GM12878 (cell line): ENCODE data around the gene LENG9. TPM values are rescaled to one million over a fixed set of nuclear protein-coding genes. Genes with fewer than 3 reads are reported as not detected.

ENCODE experiments used
- ATAC-seq: fragments of 200-7000 bp; cut with Tn5 transposase; 3 replicates; pipeline ENCODE4 v1.9.1; 2020; ENCODE audit warnings: mild to moderate bottlenecking, moderate library complexity
- BruUV-seq: library from RNA; stranded (reverse); fragments of 400-500 nt; replicated peaks from 2 replicates; lab custom pipeline; 2021; lab: Mats Ljungman, UMichigan
- CTCF ChIA-PET: fragments of 300-600 bp; sonication (Branson Sonifier 250); formaldehyde crosslinking; extraction: SDS; loops from one replicate; lab custom pipeline; 2021; ENCODE audit warnings: inconsistent platforms; lab: Yijun Ruan, JAX
- POLR2A ChIA-PET: fragments of 350-600 bp; formaldehyde crosslinking; extraction: SDS; loops from one replicate; lab custom pipeline; 2021; ENCODE audit warnings: inconsistent platforms; lab: Charles Lee
- RAD21 ChIA-PET: fragments of 300-600 bp; sonication (Branson Sonifier 250); formaldehyde crosslinking; loops from one replicate; lab custom pipeline; 2023; ENCODE audit warnings: antibody characterized with exemption; ENCODE audit not compliant: unreplicated experiment; lab: Charles Lee
- SMC1A ChIA-PET: fragments of 300-600 bp; sonication (Branson Sonifier 250); formaldehyde crosslinking; loops from one replicate; lab custom pipeline; 2023; ENCODE audit not compliant: unreplicated experiment, uncharacterized antibody; lab: Charles Lee
- DNase-seq: peaks from one replicate; pipeline ENCODE4 v3.0.0-alpha.2; 2011; ENCODE audit warnings: low read depth, low spot score
- FAIRE-seq: peaks from 3 replicates; lab custom pipeline; 2011; peaks lifted over from hg19 to GRCh38; lab: Jason Lieb, UNC
- H2AFZ ChIP-seq: 2 replicates; pipeline ENCODE4 v1.6.0; 2011; ENCODE audit warnings: low read depth, low read length, control low read depth; ENCODE audit not compliant: control insufficient read depth
- H3K27ac ChIP-seq: 2 replicates; pipeline ENCODE4 v1.5.1; 2011; ENCODE audit warnings: control low read depth; ENCODE audit not compliant: control insufficient read depth, insufficient read depth
- H3K27me3 ChIP-seq, 2 experiments: replicated peaks in 1 of 2; 2 replicates each; pipeline versions ENCODE4 v1.6.0 to v1.6.1; 2011; ENCODE audit warnings: low read length in 1 of 2; ENCODE audit not compliant: control insufficient read depth in 2 of 2, insufficient read depth in 2 of 2
- H3K36me3 ChIP-seq, 2 experiments: 2 replicates each; pipeline ENCODE4 v1.5.1; 2011; ENCODE audit warnings: low read length in 1 of 2; ENCODE audit not compliant: control insufficient read depth in 2 of 2, insufficient read depth in 2 of 2
- H3K4me1 ChIP-seq: 2 replicates; pipeline ENCODE4 v1.6.1; 2011; ENCODE audit warnings: mild to moderate bottlenecking, low read length, moderate library complexity, mixed read lengths; ENCODE audit not compliant: control insufficient read depth, insufficient read depth
- H3K4me2 ChIP-seq: 2 replicates; pipeline ENCODE4 v1.6.0; 2011; ENCODE audit warnings: control low read depth; ENCODE audit not compliant: control insufficient read depth, insufficient read depth
- H3K4me3 ChIP-seq: fragments of 200-600 bp; sonication (generic); 2 replicates; pipeline ENCODE4 v1.5.1; 2016
- H3K79me2 ChIP-seq: 2 replicates; pipeline ENCODE4 v1.6.0; 2011; ENCODE audit warnings: low read length; ENCODE audit not compliant: control insufficient read depth, insufficient read depth
- H3K9ac ChIP-seq: 2 replicates; pipeline ENCODE4 v1.8.0; 2011; ENCODE audit warnings: low read length, control low read depth, mixed read lengths; ENCODE audit not compliant: control insufficient read depth, insufficient read depth
- H3K9me3 ChIP-seq: replicated peaks from 3 replicates; pipeline ENCODE4 v1.5.1; 2011; ENCODE audit warnings: mild to moderate bottlenecking, low read length; ENCODE audit not compliant: control insufficient read depth, insufficient read depth
- H4K20me1 ChIP-seq: 2 replicates; pipeline ENCODE4 v1.6.0; 2011; ENCODE audit not compliant: control insufficient read depth, insufficient read depth
- BHLHE40 ChIP-seq, 2 experiments: fragments of 450-650 bp in 1 of 2; IDR thresholded peaks; 2 replicates each; pipeline ENCODE4 v1.6.1; 2011 to 2017; ENCODE audit warnings: low read depth in 2 of 2, borderline replicate concordance in 1 of 2, improper control_type of control experiment in 1 of 2, low read length in 1 of 2, mild to moderate bottlenecking in 1 of 2
- CHD4 ChIP-seq: fragments of 200-600 bp; sonication (generic); IDR thresholded peaks from 2 replicates; pipeline ENCODE4 v1.6.1; 2016; ENCODE audit warnings: mild to moderate bottlenecking
- CREB1 ChIP-seq: IDR thresholded peaks from 2 replicates; pipeline ENCODE4 v1.6.1; 2012; ENCODE audit warnings: low read depth, mild to moderate bottlenecking, inconsistent platforms
- DPF2 ChIP-seq: fragments of 450-650 bp; IDR thresholded peaks from 2 replicates; pipeline ENCODE4 v1.6.1; 2017; ENCODE audit warnings: mild to moderate bottlenecking
- EP300 ChIP-seq, 2 experiments: fragments of 150-350 bp in 1 of 2; IDR thresholded peaks; 2 replicates each; pipeline ENCODE4 v1.6.1; 2011 to 2012; ENCODE audit warnings: low read depth in 2 of 2, low read length in 2 of 2, borderline replicate concordance in 1 of 2, improper control_type of control experiment in 1 of 2, inconsistent platforms in 1 of 2; ENCODE audit not compliant: control insufficient read depth in 1 of 2
- EZH2 ChIP-seq: IDR thresholded peaks from 2 replicates; pipeline ENCODE4 v1.6.1; 2012; ENCODE audit warnings: low read depth, mild to moderate bottlenecking, control low read depth, inconsistent platforms, low read length, borderline replicate concordance; ENCODE audit not compliant: control insufficient read depth
- FOXK2 ChIP-seq: fragments of 450-650 bp; IDR thresholded peaks from 2 replicates; pipeline ENCODE4 v1.6.1; 2017; ENCODE audit warnings: mild to moderate bottlenecking, moderate library complexity
- HCFC1 ChIP-seq: fragments of 150-350 bp; IDR thresholded peaks from 2 replicates; pipeline ENCODE4 v1.6.1; 2014; ENCODE audit warnings: low read length
- IKZF1 ChIP-seq: fragments of 450-650 bp; conservative IDR thresholded peaks from 2 replicates; pipeline ENCODE4 v1.6.1; 2017; ENCODE audit warnings: antibody characterized with exemption, mild to moderate bottlenecking
- MTA2 ChIP-seq: fragments of 450-650 bp; IDR thresholded peaks from 2 replicates; pipeline ENCODE4 v1.6.1; 2016; ENCODE audit warnings: low read depth, mild to moderate bottlenecking, moderate library complexity
- PAX5 ChIP-seq: IDR thresholded peaks from 2 replicates; pipeline ENCODE4 v1.6.1; 2011; ENCODE audit warnings: low read depth, low read length, borderline replicate concordance
- POLR2A ChIP-seq: IDR thresholded peaks from 2 replicates; pipeline ENCODE4 v1.6.1; 2011; ENCODE audit warnings: low read depth, mild to moderate bottlenecking, low read length
- POLR2AphosphoS5 ChIP-seq: IDR thresholded peaks from 2 replicates; pipeline ENCODE4 v1.6.1; 2011; ENCODE audit warnings: mild to moderate bottlenecking, low read length, inconsistent platforms
- RUNX3 ChIP-seq: IDR thresholded peaks from 2 replicates; pipeline ENCODE4 v1.6.1; 2012; ENCODE audit warnings: low read length, inconsistent platforms
- SIN3A ChIP-seq: IDR thresholded peaks from 2 replicates; pipeline ENCODE4 v1.6.1; 2012; ENCODE audit warnings: low read depth, low read length, improper control_type of control experiment
- ZNF274 ChIP-seq: IDR thresholded peaks from one replicate; pipeline ENCODE4 v1.8.0; 2011; ENCODE audit not compliant: insufficient read length, insufficient read depth
- WGBS: methylation state at CpG from one replicate; pipeline ENCODE4 v1.1.6; 2016; ENCODE audit warnings: low lambda C conversion rate; ENCODE audit not compliant: insufficient replicate concordance, insufficient coverage; ENCODE audit errors: missing lambda C conversion rate; 5-methylcytosine and 5-hydroxymethylcytosine counted together
- in situ Hi-C: fragments of 300-500 bp; cut with MboI; formaldehyde crosslinking; loops from 9 replicates; pipeline ENCODE4 v1.14.3; 2018; ENCODE audit warnings: mixed read lengths
- intact Hi-C: fragments of 100-400 bp; cut with micrococcal nuclease; formaldehyde crosslinking; loops from one replicate; pipeline ENCODE4 v1.14.2; 2022; ENCODE audit not compliant: unreplicated experiment
- polyA plus RNA-seq, 11 experiments: library from polyadenylated mRNA; depleted of rRNA in 4 of 11; unstranded in 6 of 11; stranded (reverse) in 5 of 11; fragments of >200 nt; fragmentation: Nextera tagmentation in 4 of 11; fragmentation: Illumina TruSeq in 1 of 11; extraction: Ambion mirVana in 4 of 11; extraction: Trizol in 1 of 11; gene quantifications; 1 replicate in 1 of 11; 2 replicates in 10 of 11; pipeline versions ENCODE4 v1.2.1 to v1.2.3, GENCODE V29; 2011 to 2016; ENCODE audit warnings: inconsistent platforms in 2 of 11, missing spikeins in 2 of 11, low read depth in 1 of 11
- total RNA-seq, 4 experiments: library from RNA; depleted of rRNA in 3 of 4; stranded (reverse); fragments of >200 nt in 3 of 4; fragmentation: Illumina TruSeq in 1 of 4; extraction: Trizol in 1 of 4; gene quantifications; 2 replicates each; pipeline versions ENCODE4 v1.2.1 to v1.2.3, GENCODE V29; 2013 to 2021

The LENG9 gene
- total and polyA plus RNA-seq, 10 of the 15 experiments (the other 5 are each of a cell fraction or from before 2014, with no cell fraction given) = 0.09 to 2.9 (median 0.76) TPM; not detected in 1

GRCh38 chr19:54461210-54461609, 2.4 kb downstream of the LENG9 start:
- Histone ChIP-seq H3K4me1 (peaks cover 12% of the 10 kb centered on the region), H3K9ac (no peak overlapping the region), H2AFZ (no peak overlapping the region), H4K20me1 (no peaks in the 10 kb centered on the region), H3K9me3 (no peaks in the 10 kb centered on the region), H3K27ac (no peak overlapping the region), H3K27me3 (no peaks in the 10 kb centered on the region), H3K79me2 (peaks cover 14% of the 10 kb centered on the region), H3K4me2 (no peak overlapping the region), H3K4me3 (no peak overlapping the region), H3K36me3 (peaks cover 11 to 46% of the 10 kb centered on the region in 2 experiments)
- POLR2A ChIA-PET = interaction anchor here (0.7 to 1.7 kb wide), 2 partner anchors 13 to 1184 kb away, joined by 3 to 13 read pairs; partner anchors contain the start of gene LENG8
- SMC1A ChIA-PET = interaction anchor here (0.5 kb wide), 1 partner anchor 1129 kb away, joined by 3 read pairs; no protein-coding TSS in a partner anchor
- intact Hi-C loops = no loop called here
- RAD21 ChIA-PET = no interaction called here
- WGBS = 87% methylated on average over 27 of the region's 27 CpGs
- in situ Hi-C loops = loop anchor here (10.0 kb wide), 1 partner anchor 1194 kb away; the partner anchor contains the start of gene U2AF2
- ATAC-seq = no peak
- BruUV-seq = TSS peak; percentile 80
- CTCF ChIA-PET = no interaction called here
- TF ChIP-seq POLR2A = peak; percentile 50; the same call in 1 of the 2 replicates
- no peak for TF ChIP-seq CREB1
- peak; percentile 21; the same call in 1 of the 2 replicates for TF ChIP-seq POLR2AphosphoS5
- TF ChIP-seq, all 136 proteins: peak for 2
- FAIRE-seq (no peak), DNase-seq (no peak)

- ChIA-PET RAD21 (no interaction called here), SMC1A (no interaction called here), POLR2A (no interaction called here), CTCF (no interaction called here)
- Histone ChIP-seq H3K79me2 (peaks cover 14% of the 10 kb centered on the region), H3K9ac (no peak overlapping the region), H3K4me1 (peaks cover 12% of the 10 kb centered on the region), H2AFZ (no peak overlapping the region), H4K20me1 (no peaks in the 10 kb centered on the region), H3K27ac (no peak overlapping the region), H3K4me2 (no peak overlapping the region), H3K27me3 (no peaks in the 10 kb centered on the region), H3K36me3 (peaks cover 11 to 53% of the 10 kb centered on the region in 2 experiments), H3K9me3 (no peaks in the 10 kb centered on the region), H3K4me3 (no peak overlapping the region)
- DNase-seq (no peak), ATAC-seq (no peak), FAIRE-seq (no peak)
- no TSS peak for BruUV-seq
- in situ Hi-C loops (loop anchor here (10.0 kb wide), 1 partner anchor 1194 kb away; the partner anchor contains the start of gene U2AF2), intact Hi-C loops (no loop called here)
- 95% methylated on average over 25 of the region's 39 CpGs for WGBS
- no peak for TF ChIP-seq PAX5
- no peak for TF ChIP-seq CHD4
- no peak for TF ChIP-seq EP300 (IDR thresholded peaks at IDR 0.05; ENCODE audit: borderline replicate concordance in 1 of 2, control insufficient read depth in 1 of 2, low read depth in 2 of 2, low read length in 2 of 2)
- no peak for TF ChIP-seq IKZF1
- no peak for TF ChIP-seq BHLHE40 (IDR thresholded peaks at IDR 0.05; ENCODE audit: borderline replicate concordance in 1 of 2, low read depth in 2 of 2, low read length in 1 of 2)
- no peak for TF ChIP-seq FOXK2
- TF ChIP-seq EZH2 = no peak
- TF ChIP-seq ZNF274 = no peak
- TF ChIP-seq SIN3A = no peak
- TF ChIP-seq RUNX3 = no peak
- TF ChIP-seq MTA2 = no peak
- TF ChIP-seq HCFC1 = no peak
- no peak for TF ChIP-seq DPF2
Measured at GRCh38 chr19:54460230-54461005, 3.2 kb downstream of the LENG9 start.
